ENCODE results near the gene CD79B. TPM values are rescaled to one million over a fixed set of nuclear protein-coding genes. Genes with fewer than 3 reads are reported as not detected.

Gene CD79B
- total RNA-seq, 1 experiment from 2014 or later = not detected

GRCh38 chr17:63942309-63942985, 10.3 kb upstream of the CD79B start:
- ATAC-seq (no peak), DNase-seq (no peak)
- Histone ChIP-seq H4K20me1 (ENCODE audit: low read length) (no peaks in the 10 kb centered on the region), H3K36me3 (ENCODE audit: low read depth, low read length) (no peaks in the 10 kb centered on the region), H3F3A (ENCODE audit: low read length, unreplicated experiment) (no peaks in the 10 kb centered on the region), H3K4me2 (ENCODE audit: low read length) (no peak overlapping the region), H3K4me1 (ENCODE audit: insufficient read depth, low read length) (no peaks in the 10 kb centered on the region), H2AFZ (ENCODE audit: low read length) (no peak overlapping the region), H3K9me3 (ENCODE audit: low read length) (no peaks in the 10 kb centered on the region), H3K9me2 (replicated peaks; ENCODE audit: low read length) (no peaks in the 10 kb centered on the region), H3K9ac (ENCODE audit: low read length) (no peak overlapping the region), H3K79me2 (ENCODE audit: low read length) (no peaks in the 10 kb centered on the region), H3K4me3 (ENCODE audit: low read length) (no peak overlapping the region), H3K27ac (ENCODE audit: low read length) (no peak overlapping the region), H3K27me3 (ENCODE audit: low read length) (no peaks in the 10 kb centered on the region)
- intact Hi-C loops (cut with micrococcal nuclease) = no loop called here
- ChIA-PET CTCF (no interaction called here), POLR2A (ENCODE audit: unreplicated experiment) (no interaction called here)
- TF ChIP-seq EZH2phosphoT487 (IDR thresholded peaks at IDR 0.05; ENCODE audit: borderline replicate concordance, low read length) = no peak
- no peak for TF ChIP-seq EZH2 (IDR thresholded peaks at IDR 0.05; ENCODE audit: low read length, unreplicated experiment)
- TF ChIP-seq, protein P1, sequence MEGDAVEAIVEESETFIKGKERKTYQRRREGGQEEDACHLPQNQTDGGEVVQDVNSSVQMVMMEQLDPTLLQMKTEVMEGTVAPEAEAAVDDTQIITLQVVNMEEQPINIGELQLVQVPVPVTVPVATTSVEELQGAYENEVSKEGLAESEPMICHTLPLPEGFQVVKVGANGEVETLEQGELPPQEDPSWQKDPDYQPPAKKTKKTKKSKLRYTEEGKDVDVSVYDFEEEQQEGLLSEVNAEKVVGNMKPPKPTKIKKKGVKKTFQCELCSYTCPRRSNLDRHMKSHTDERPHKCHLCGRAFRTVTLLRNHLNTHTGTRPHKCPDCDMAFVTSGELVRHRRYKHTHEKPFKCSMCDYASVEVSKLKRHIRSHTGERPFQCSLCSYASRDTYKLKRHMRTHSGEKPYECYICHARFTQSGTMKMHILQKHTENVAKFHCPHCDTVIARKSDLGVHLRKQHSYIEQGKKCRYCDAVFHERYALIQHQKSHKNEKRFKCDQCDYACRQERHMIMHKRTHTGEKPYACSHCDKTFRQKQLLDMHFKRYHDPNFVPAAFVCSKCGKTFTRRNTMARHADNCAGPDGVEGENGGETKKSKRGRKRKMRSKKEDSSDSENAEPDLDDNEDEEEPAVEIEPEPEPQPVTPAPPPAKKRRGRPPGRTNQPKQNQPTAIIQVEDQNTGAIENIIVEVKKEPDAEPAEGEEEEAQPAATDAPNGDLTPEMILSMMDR (conservative IDR thresholded peaks at IDR 0.05; ENCODE audit: low read depth, low read length) = no peak
- BruUV-seq (replicated peaks) = no TSS peak

GRCh38 chr17:63941751-63942150, 9.6 kb upstream of the CD79B start:
- no peak overlapping the region for H3K27ac ChIP-seq (ENCODE audit: low read length)
- H3K9me2 ChIP-seq (replicated peaks; ENCODE audit: low read length) = no peaks in the 10 kb centered on the region
- no peaks in the 10 kb centered on the region for H3K9me3 ChIP-seq (ENCODE audit: low read length)
- CTCF ChIA-PET = no interaction called here
- no peak overlapping the region for H3K9ac ChIP-seq (ENCODE audit: low read length)
- no peaks in the 10 kb centered on the region for H4K20me1 ChIP-seq (ENCODE audit: low read length)
- no peaks in the 10 kb centered on the region for H3K36me3 ChIP-seq (ENCODE audit: low read depth, low read length)
- no peak overlapping the region for H3K4me3 ChIP-seq (ENCODE audit: low read length)
- no peak overlapping the region for H3K4me2 ChIP-seq (ENCODE audit: low read length)
- H3K79me2 ChIP-seq (ENCODE audit: low read length) = no peaks in the 10 kb centered on the region
- DNase-seq (no peak), ATAC-seq (no peak)
- no peaks in the 10 kb centered on the region for H3F3A ChIP-seq (ENCODE audit: low read length, unreplicated experiment)
- H2AFZ ChIP-seq (ENCODE audit: low read length) = no peak overlapping the region
- no peaks in the 10 kb centered on the region for H3K4me1 ChIP-seq (ENCODE audit: insufficient read depth, low read length)
- BruUV-seq (replicated peaks) = no TSS peak
- H3K27me3 ChIP-seq (ENCODE audit: low read length) = no peaks in the 10 kb centered on the region
- POLR2A ChIA-PET (ENCODE audit: unreplicated experiment) = no interaction called here
- TF ChIP-seq, protein P1 (conservative IDR thresholded peaks at IDR 0.05; ENCODE audit: low read depth, low read length) = no peak
- no peak for TF ChIP-seq EZH2 (IDR thresholded peaks at IDR 0.05; ENCODE audit: low read length, unreplicated experiment)
- TF ChIP-seq EZH2phosphoT487 (IDR thresholded peaks at IDR 0.05; ENCODE audit: borderline replicate concordance, low read length) = no peak
- intact Hi-C loops (cut with micrococcal nuclease) = no loop called here

- Histone ChIP-seq H3K79me2 (ENCODE audit: low read length) (no peaks in the 10 kb centered on the region), H2AFZ (ENCODE audit: low read length) (no peak overlapping the region), H3K27me3 (ENCODE audit: low read length) (no peaks in the 10 kb centered on the region), H3K36me3 (ENCODE audit: low read depth, low read length) (no peaks in the 10 kb centered on the region), H3K4me2 (ENCODE audit: low read length) (no peak overlapping the region), H3K4me3 (ENCODE audit: low read length) (no peak overlapping the region), H3K9ac (ENCODE audit: low read length) (no peak overlapping the region), H3K27ac (ENCODE audit: low read length) (no peak overlapping the region), H4K20me1 (ENCODE audit: low read length) (no peaks in the 10 kb centered on the region), H3K9me3 (ENCODE audit: low read length) (no peaks in the 10 kb centered on the region), H3F3A (ENCODE audit: low read length, unreplicated experiment) (no peaks in the 10 kb centered on the region), H3K9me2 (replicated peaks; ENCODE audit: low read length) (no peaks in the 10 kb centered on the region), H3K4me1 (ENCODE audit: insufficient read depth, low read length) (no peaks in the 10 kb centered on the region)
- intact Hi-C loops (cut with micrococcal nuclease) = no loop called here
- POLR2A ChIA-PET (ENCODE audit: unreplicated experiment) = no interaction called here
- ATAC-seq (no peak), DNase-seq (no peak)
- no TSS peak for BruUV-seq (replicated peaks)
- TF ChIP-seq EZH2phosphoT487 (IDR thresholded peaks at IDR 0.05; ENCODE audit: borderline replicate concordance, low read length) (no peak), EZH2 (IDR thresholded peaks at IDR 0.05; ENCODE audit: low read length, unreplicated experiment) (no peak)
- TF ChIP-seq, protein P1 (conservative IDR thresholded peaks at IDR 0.05; ENCODE audit: low read depth, low read length) = no peak
- CTCF ChIA-PET = no interaction called here
Measured at GRCh38 chr17:63941162-63941561, 9.0 kb upstream of the CD79B start.

All from PC-3 (cell line).